ENCODE data around the gene CMTM7. TPM values are rescaled to one million over a fixed set of nuclear protein-coding genes. Genes with fewer than 3 reads are reported as not detected.

CMTM7 gene
- total RNA-seq, 1 donor from 2014 or later = 11.0 TPM

DNA sequence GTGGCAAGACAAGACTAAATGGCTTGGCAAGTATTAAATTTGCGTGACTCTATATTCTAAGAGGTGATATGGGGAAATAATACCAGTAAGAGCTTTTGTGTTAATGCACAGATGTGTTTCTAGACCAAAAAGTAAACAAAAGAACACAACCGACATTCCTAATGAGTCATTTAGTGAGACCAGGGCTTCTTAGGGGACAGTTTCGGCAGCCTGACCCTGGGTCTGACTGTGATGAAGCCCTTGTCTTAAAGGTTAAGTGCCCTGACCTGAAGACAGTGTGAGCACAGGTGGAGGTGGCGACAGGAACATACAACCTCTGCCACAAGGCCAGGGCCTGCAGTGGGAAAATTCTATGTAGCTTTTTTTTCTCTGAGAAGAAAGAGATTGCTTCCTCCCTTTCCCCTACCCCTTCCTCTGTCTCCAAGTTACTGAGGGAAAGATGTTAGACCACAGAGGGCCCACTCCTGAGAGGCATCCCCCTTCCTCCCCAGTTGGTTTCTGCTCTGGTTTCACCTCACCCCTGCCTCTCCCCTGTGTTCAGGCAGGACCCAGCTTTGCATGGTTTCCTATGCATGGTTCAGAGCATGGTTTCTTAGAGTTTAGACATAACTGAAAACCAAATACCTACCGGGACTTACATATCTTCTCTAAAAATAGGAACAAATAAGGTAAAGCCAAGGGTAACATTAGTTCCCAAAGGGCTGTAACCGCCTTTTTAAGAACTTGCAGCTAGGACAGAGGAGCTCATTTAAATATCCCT lies 24.8 kb upstream of the CMTM7 start:
- Histone ChIP-seq H3K4me1 (no peaks in the 10 kb centered on the region), H3K27me3 (no peaks in the 10 kb centered on the region), H3K4me3 (no peak overlapping the region), H3K36me3 (no peaks in the 10 kb centered on the region), H3K9me3 (no peaks in the 10 kb centered on the region), H3K27ac (no peak overlapping the region)
- TF ChIP-seq, protein P1, sequence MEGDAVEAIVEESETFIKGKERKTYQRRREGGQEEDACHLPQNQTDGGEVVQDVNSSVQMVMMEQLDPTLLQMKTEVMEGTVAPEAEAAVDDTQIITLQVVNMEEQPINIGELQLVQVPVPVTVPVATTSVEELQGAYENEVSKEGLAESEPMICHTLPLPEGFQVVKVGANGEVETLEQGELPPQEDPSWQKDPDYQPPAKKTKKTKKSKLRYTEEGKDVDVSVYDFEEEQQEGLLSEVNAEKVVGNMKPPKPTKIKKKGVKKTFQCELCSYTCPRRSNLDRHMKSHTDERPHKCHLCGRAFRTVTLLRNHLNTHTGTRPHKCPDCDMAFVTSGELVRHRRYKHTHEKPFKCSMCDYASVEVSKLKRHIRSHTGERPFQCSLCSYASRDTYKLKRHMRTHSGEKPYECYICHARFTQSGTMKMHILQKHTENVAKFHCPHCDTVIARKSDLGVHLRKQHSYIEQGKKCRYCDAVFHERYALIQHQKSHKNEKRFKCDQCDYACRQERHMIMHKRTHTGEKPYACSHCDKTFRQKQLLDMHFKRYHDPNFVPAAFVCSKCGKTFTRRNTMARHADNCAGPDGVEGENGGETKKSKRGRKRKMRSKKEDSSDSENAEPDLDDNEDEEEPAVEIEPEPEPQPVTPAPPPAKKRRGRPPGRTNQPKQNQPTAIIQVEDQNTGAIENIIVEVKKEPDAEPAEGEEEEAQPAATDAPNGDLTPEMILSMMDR (IDR thresholded peaks at IDR 0.05) = no peak
- no peak for TF ChIP-seq POLR2A (IDR thresholded peaks at IDR 0.05)
- no peak for TF ChIP-seq POLR2AphosphoS5 (IDR thresholded peaks at IDR 0.05; ENCODE audit: insufficient read depth in 1 of 2, low read depth in 1 of 2)
- intact Hi-C loops (cut with DNase I) = no loop called here
- DNase-seq (ENCODE audit: extremely low spot score in 2 of 2) = no peak

DNA sequence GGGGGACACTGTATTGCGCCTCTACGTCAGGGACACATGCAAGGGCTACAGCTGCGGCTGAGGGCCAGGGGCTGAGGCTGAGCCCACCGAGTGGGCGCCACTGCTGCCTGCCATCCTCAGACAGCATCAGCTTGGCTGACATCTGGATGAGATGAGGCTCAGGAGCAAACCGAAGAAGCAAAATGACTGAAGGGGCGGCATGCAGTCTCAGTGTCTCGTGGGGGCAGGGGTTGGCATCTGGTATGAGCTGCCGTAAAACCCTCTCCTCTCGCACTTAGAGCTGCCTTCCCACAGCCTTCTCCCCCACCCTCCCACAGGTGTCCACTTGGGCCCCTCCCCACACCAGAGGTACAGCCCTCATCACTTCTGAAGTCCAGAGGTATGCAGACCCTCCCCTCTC lies 24.2 kb upstream of the CMTM7 start:
- Histone ChIP-seq H3K4me1 (no peaks in the 10 kb centered on the region), H3K27ac (no peak overlapping the region)
- TF ChIP-seq, protein P1 (IDR thresholded peaks at IDR 0.05) = no peak

DNA sequence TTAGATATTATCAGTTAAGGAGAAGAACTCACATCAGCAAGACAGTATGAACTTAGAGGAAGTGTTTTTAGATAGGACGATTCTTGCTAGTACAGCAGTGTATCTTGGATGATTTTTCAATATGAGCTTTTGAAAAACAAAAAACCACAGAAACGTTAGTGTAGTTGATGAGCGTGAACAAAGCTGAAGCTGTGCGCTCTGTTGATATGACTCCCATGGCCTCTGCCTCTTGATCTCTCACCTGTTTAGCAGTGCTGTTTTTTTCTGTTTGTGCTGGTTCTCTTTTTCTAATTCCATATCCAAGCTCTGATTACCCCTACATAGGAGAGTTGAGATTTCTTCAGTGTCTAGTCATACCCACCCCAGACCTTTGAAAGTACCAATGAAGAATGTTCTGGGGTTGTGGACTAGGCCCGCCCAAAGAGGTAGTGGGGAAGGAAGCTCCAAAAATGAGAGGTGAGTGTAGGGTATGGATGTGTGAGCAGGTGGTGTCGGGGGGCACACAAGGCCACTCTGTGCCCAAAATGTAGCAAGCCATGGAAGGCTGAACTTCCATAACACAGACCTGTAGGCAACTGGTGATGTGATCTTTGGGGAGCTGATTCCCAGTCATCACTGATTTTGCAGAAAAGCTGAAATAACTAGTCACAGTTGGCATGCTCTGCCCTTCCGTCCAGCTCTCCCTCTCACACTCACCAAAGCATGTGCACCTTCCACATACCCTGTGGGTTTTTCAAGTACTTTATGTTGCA lies 20.0 kb upstream of the CMTM7 start:
- no peak overlapping the region for H3K4me3 ChIP-seq
- no peak for DNase-seq (ENCODE audit: extremely low spot score in 2 of 2)
- H3K4me1 ChIP-seq = peaks cover 4% of the 10 kb centered on the region
- H3K27me3 ChIP-seq = no peaks in the 10 kb centered on the region
- intact Hi-C loops (cut with DNase I) = no loop called here
- no peaks in the 10 kb centered on the region for H3K36me3 ChIP-seq
- H3K9me3 ChIP-seq = no peaks in the 10 kb centered on the region
- TF ChIP-seq POLR2A (IDR thresholded peaks at IDR 0.05) = no peak
- TF ChIP-seq, protein P1 (IDR thresholded peaks at IDR 0.05) = no peak
- no peak for TF ChIP-seq POLR2AphosphoS5 (IDR thresholded peaks at IDR 0.05; ENCODE audit: insufficient read depth in 1 of 2, low read depth in 1 of 2)
- H3K27ac ChIP-seq = no peak overlapping the region

More for the DNA sequence above, 24.2 kb upstream of the CMTM7 start:
- no peaks in the 10 kb centered on the region for H3K27me3 ChIP-seq
- no peaks in the 10 kb centered on the region for H3K9me3 ChIP-seq
- intact Hi-C loops (cut with DNase I) = no loop called here
- DNase-seq (ENCODE audit: extremely low spot score in 2 of 2) = no peak
- no peak overlapping the region for H3K4me3 ChIP-seq
- no peaks in the 10 kb centered on the region for H3K36me3 ChIP-seq

DNA sequence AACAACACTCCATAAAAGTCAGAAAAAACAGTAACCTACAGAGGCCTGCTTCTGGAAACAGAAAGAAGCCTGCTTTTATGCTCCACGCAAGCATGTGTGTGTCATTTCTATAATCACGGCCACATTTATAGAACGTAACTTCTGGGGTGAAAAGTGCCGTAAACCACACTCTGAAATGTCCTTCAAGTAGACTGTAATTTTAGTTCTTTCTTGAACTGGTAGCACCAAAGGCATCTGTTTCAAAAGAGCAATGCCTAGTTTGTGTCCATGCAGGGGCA lies 19.5 kb upstream of the CMTM7 start:
- Histone ChIP-seq H3K4me3 (no peak overlapping the region), H3K9me3 (no peaks in the 10 kb centered on the region), H3K27ac (no peak overlapping the region), H3K36me3 (no peaks in the 10 kb centered on the region), H3K4me1 (peaks cover 4% of the 10 kb centered on the region), H3K27me3 (no peaks in the 10 kb centered on the region)
- TF ChIP-seq POLR2AphosphoS5 (IDR thresholded peaks at IDR 0.05; ENCODE audit: insufficient read depth in 1 of 2, low read depth in 1 of 2) = no peak
- no peak for TF ChIP-seq POLR2A (IDR thresholded peaks at IDR 0.05)
- TF ChIP-seq, protein P1 (IDR thresholded peaks at IDR 0.05) = no peak
- no peak for DNase-seq (ENCODE audit: extremely low spot score in 2 of 2)
- intact Hi-C loops (cut with DNase I) = no loop called here

DNA sequence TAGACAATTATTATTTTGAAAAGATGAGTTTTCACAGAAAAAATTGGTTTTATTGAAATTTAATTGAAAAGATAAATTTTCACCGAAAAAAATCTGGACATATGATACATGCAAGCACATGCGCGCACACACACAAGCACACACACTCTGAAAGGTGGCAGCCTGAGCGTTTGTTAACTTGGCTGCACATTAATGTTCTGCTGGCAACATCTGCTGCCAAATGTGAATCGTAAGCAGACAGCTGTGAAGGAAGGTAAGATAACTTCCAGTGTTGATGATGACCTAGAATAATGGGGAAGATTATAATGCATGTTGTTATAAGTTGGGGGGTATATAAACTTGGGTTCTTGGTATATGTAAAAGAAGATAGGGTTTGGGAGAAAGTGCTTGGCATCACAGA lies 18.4 kb upstream of the CMTM7 start:
- intact Hi-C loops (cut with DNase I) = no loop called here

More for the DNA sequence above, 18.4 kb upstream of the CMTM7 start:
- no peaks in the 10 kb centered on the region for H3K27me3 ChIP-seq
- H3K9me3 ChIP-seq = no peaks in the 10 kb centered on the region
- peaks cover 4% of the 10 kb centered on the region for H3K4me1 ChIP-seq
- no peak overlapping the region for H3K27ac ChIP-seq
- H3K36me3 ChIP-seq = no peaks in the 10 kb centered on the region
- DNase-seq (ENCODE audit: extremely low spot score in 2 of 2) = no peak
- TF ChIP-seq, protein P1 (IDR thresholded peaks at IDR 0.05) = no peak
- TF ChIP-seq POLR2A (IDR thresholded peaks at IDR 0.05) (no peak), POLR2AphosphoS5 (IDR thresholded peaks at IDR 0.05; ENCODE audit: insufficient read depth in 1 of 2, low read depth in 1 of 2) (no peak)
- H3K4me3 ChIP-seq = no peak overlapping the region
